GM18508 (cell line): ENCODE measurements around the gene CEP95.
"Not testable (repeated sequence)": the region's sequence is repeated elsewhere in the genome, so short reads cannot be mapped to it uniquely, and the experiment has no call there.

Source experiments
- ATAC-seq: cut with Tn5 transposase; IDR thresholded peaks from one replicate; pipeline ENCODE4 v1.9.1; 2021; ENCODE audit warnings: moderate number of reproducible peaks; ENCODE audit not compliant: insufficient read depth, unreplicated experiment

Gene CEP95

DNA sequence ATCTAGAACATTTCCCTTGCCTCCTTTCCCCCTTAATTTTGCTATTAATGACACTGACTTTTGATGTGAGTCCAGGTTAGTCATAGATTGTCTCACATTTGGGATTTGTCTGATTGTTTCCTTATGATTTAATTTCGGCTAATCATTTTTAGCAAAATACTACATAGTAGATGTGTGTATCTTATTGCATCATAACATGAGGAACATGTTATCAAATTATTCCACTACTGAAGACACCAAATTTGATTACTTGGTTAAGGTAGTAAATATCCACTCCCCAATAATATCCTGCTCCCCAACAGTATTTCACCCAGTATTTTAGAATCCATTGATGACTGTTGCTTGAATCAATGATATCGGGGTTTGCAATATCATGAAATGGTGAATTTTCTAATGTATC lies 12.7 kb upstream of the CEP95 start:
- ATAC-seq = no peak

GRCh38 chr17:64495300-64495699 lies 11.5 kb upstream of the CEP95 start:
- not testable (repeated sequence) for ATAC-seq

GRCh38 chr17:64496348-64496785 lies 10.4 kb upstream of the CEP95 start:
- no peak for ATAC-seq

- ATAC-seq = peak; percentile 48
Observed at GRCh38 chr17:64496786-64497564, 9.8 kb upstream of the CEP95 start, which contains the start of gene POLG2. POLG2 (minus strand) TSS chr17:64497054; CDS start chr17:64496968, 86 bp downstream.

- ATAC-seq = no peak
Observed at GRCh38 chr17:64497565-64498035, 9.2 kb upstream of the CEP95 start.

GRCh38 chr17:64498308-64499203 lies 8.2 kb upstream of the CEP95 start:
- no peak for ATAC-seq

- no peak for ATAC-seq
Observed at GRCh38 chr17:64499805-64500486, 6.8 kb upstream of the CEP95 start.

- no peak for ATAC-seq
Observed at GRCh38 chr17:64500487-64500859, 6.3 kb upstream of the CEP95 start.

GRCh38 chr17:64500862-64501765 lies 5.7 kb upstream of the CEP95 start:
- no peak for ATAC-seq

- ATAC-seq = no peak
Observed at GRCh38 chr17:64502021-64502420, 4.8 kb upstream of the CEP95 start.

DNA sequence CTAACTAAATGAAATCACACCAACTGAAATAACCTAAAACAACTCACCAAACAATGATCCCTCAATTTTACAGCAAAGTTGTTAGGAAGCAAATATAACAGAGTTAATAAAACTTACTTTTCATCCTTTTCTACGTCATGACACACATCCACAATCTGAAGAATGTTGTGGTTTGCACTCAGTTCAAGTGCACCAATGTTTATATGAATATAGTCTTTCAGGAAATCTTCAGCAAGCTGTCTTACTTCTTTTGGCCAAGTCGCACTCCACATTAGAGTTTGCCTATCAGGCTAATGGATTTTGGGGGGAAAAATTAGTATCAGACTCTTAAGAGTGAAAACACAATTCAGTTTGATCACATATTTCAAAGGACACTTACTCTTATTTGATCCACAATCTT lies 4.0 kb upstream of the CEP95 start:
- ATAC-seq = no peak

DNA sequence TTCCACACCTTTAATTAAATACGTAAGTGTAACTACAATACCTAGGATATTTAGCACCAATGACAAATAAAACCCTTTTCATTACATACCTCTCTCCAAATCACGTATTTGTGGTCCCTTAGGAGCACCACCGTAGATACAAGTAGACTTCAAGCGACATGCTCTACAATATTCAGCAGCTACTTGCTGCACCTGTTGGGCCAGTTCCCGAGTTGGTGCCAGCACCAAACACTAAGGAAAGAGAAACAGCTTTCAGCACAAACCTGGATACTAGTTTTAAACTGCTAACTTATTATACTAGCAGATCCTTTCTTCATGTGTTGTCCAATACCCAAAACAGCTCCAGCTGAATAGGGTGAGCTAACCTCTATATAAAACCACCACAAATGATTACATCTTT lies 3.4 kb upstream of the CEP95 start:
- ATAC-seq = no peak

DNA sequence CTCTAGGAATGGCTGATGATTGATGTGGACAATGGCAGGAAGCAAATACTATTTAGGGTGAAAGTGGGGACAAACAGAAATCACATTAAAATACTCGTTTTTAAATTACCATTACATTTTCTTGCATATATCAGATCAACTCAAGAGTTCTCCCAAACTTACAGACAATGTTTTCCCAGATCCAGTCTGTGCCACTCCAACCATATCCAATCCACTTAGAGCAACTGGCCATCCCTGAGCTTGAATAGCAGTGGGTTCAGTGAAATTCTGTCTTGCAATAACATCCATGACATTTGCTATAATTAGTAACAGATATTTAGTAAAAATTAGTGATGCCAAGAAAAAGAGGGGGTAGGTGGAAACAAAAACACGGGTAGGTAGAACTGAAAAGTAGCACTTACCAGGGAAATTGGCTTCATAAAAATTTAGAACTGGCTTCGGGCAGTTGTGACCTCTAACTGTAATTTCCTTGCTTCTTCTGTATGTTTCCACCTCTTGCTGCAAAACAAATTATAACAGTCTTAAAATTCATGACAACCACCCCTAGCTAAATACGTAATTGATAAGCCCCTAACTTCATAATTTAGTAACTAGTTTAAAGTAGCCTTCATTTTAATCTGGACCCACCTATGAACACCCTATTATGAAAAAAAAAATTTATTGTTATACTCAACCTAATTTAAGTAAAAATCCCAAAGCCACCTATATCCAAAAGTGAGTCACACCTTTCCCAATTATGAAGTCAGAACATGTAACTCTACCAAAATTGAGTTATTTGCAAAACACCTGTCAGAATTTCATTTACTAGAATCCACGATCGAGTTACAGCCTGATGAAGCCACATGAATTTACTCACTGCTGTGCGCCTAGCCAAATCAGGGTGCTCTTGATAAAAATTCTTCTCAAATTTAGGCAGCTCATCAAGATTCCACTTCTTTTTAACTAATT lies 2.7 kb upstream of the CEP95 start:
- ATAC-seq = no peak

GRCh38 chr17:64504769-64505339 lies 1.9 kb upstream of the CEP95 start:
- no peak for ATAC-seq

DNA sequence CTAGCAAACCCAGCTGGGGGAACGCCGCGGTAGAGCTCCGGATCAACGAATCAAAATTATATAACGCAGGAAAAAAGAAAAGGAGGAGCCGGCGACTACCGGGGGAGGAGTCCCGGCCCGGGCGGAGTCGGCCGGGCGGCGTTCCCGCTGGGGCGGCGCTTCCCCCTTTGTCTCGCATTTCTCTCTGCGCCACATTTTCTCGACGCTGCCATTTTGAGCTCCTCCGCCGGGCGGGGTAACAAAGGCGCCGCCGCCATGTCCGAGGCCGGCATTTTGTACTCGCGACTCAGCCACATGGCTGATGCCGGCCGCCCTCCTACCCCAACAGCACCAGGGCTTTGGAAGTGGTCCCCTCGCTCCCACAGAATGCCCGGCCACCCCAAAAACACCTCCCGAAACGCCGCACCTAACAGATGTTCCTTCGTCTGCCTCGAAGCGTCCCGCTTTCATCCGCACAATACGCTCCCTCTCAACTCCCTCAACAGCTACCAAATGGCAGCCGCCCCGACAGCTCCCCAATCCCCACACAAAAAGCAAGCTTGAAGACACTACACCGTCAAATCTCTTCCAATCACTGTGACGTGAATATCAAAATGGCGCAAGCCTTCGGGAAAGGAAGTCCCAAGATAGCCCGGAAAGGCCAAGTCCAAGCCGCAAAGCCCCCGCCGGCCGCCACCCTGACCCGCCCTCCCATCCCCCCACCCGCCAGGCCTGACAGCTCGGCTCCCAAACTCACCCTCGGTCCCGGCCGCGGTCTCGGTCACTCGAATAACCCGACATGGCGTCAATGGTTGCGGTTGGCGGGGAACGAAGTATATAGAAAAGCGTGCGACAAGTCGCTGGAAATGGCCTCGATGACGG lies 1.2 kb upstream of the CEP95 start:
- ATAC-seq = no peak

DNA sequence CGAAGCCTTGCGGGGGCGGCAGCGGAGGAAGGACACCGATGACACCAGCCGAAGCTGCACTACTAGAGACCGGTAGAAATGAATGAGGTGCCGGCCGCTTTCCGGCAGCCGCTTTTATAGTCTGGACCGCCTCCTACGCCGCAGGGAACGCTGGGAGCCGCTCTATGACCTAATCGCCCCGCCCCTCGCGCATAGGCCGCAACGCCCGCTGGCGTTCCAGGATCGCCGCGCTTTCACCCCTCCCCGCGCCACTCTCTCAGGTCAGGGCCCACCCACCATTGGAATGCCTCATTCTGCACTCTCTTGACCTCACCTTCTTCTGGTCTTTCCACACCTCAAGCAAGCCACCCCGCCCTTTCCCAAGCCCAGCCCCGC lies 589 bp upstream of the CEP95 start, which contains the start of gene DDX5:
TSS of gene DDX5 (minus strand) at position 89 of the 375 bp plus-strand sequence. CDS start 170 bp downstream, outside the sequence.
- peak; percentile 40 for ATAC-seq

- peak; percentile 9 for ATAC-seq
Observed at GRCh38 chr17:64507413-64507782, 621 bp downstream of the CEP95 start.
